Esophagus squamous epithelium (tissue), 4 donors: ENCODE data around the gene ABLIM2.

Experiments
- CTCF ChIP-seq, 6 experiments: fragments of 450-650 bp in 4 of 6; fragments of 200-600 bp in 2 of 6; sonication (generic) in 2 of 6; IDR thresholded peaks; one replicate each; pipeline ENCODE4 v1.5.1; 2016 to 2019; ENCODE audit warnings: antibody characterized with exemption in 6 of 6, mild to moderate bottlenecking in 4 of 6, moderate library complexity in 4 of 6
- POLR2A ChIP-seq, 4 donors: fragments of 450-650 bp; IDR thresholded peaks; one replicate each; pipeline ENCODE4 v1.6.1; 2017; ENCODE audit warnings: antibody characterized with exemption in 4 of 4, mild to moderate bottlenecking in 4 of 4, moderate library complexity in 3 of 4

GRCh38 chr4:7987148-7987989, 171.2 kb downstream of the ABLIM2 start:
- TF ChIP-seq CTCF (IDR thresholded peaks at IDR 0.05) (peak; percentile 76 to 91 (median 87)), POLR2A (IDR thresholded peaks at IDR 0.05) (no peak)
